Measurements from ENCODE around the gene S100A2.

Gene S100A2

DNA sequence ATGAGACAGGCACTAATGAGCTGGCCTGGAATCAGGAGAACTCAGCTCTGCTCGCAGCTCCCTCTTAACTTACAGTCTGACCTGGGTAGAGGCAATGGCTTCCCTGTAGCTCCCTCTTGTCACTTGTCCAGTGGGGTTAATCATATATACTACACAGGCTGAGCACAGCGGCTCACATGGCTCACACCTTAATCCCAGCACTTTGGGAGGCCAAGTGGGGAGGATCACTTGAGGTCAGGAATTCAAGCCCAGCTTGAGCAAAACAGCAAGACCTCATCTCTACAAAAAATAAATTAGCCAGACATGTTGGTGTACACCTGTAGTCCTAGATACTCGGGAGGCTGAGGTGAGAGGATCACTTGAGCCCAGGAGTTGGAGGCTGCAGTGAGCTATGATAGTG, 34.0 kb downstream of the S100A2 start:
- TF ChIP-seq SPI1 (IDR thresholded peaks at IDR 0.05; ENCODE audit: borderline replicate concordance, low read depth) = no peak
- TF ChIP-seq, protein P1, sequence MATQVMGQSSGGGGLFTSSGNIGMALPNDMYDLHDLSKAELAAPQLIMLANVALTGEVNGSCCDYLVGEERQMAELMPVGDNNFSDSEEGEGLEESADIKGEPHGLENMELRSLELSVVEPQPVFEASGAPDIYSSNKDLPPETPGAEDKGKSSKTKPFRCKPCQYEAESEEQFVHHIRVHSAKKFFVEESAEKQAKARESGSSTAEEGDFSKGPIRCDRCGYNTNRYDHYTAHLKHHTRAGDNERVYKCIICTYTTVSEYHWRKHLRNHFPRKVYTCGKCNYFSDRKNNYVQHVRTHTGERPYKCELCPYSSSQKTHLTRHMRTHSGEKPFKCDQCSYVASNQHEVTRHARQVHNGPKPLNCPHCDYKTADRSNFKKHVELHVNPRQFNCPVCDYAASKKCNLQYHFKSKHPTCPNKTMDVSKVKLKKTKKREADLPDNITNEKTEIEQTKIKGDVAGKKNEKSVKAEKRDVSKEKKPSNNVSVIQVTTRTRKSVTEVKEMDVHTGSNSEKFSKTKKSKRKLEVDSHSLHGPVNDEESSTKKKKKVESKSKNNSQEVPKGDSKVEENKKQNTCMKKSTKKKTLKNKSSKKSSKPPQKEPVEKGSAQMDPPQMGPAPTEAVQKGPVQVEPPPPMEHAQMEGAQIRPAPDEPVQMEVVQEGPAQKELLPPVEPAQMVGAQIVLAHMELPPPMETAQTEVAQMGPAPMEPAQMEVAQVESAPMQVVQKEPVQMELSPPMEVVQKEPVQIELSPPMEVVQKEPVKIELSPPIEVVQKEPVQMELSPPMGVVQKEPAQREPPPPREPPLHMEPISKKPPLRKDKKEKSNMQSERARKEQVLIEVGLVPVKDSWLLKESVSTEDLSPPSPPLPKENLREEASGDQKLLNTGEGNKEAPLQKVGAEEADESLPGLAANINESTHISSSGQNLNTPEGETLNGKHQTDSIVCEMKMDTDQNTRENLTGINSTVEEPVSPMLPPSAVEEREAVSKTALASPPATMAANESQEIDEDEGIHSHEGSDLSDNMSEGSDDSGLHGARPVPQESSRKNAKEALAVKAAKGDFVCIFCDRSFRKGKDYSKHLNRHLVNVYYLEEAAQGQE (IDR thresholded peaks at IDR 0.05; ENCODE audit: insufficient replicate concordance, low read depth) = no peak
- TF ChIP-seq, protein P2, sequence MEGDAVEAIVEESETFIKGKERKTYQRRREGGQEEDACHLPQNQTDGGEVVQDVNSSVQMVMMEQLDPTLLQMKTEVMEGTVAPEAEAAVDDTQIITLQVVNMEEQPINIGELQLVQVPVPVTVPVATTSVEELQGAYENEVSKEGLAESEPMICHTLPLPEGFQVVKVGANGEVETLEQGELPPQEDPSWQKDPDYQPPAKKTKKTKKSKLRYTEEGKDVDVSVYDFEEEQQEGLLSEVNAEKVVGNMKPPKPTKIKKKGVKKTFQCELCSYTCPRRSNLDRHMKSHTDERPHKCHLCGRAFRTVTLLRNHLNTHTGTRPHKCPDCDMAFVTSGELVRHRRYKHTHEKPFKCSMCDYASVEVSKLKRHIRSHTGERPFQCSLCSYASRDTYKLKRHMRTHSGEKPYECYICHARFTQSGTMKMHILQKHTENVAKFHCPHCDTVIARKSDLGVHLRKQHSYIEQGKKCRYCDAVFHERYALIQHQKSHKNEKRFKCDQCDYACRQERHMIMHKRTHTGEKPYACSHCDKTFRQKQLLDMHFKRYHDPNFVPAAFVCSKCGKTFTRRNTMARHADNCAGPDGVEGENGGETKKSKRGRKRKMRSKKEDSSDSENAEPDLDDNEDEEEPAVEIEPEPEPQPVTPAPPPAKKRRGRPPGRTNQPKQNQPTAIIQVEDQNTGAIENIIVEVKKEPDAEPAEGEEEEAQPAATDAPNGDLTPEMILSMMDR (IDR thresholded peaks at IDR 0.05; ENCODE audit: insufficient read depth, low read length) = no peak
- TF ChIP-seq GABPA (IDR thresholded peaks at IDR 0.05; ENCODE audit: low read depth) = no peak
- no peak for TF ChIP-seq POLR2AphosphoS5 (IDR thresholded peaks at IDR 0.05; ENCODE audit: low read depth)
- no peaks in the 10 kb centered on the region for H3K27me3 ChIP-seq (ENCODE audit: insufficient read depth, poor library complexity, severe bottlenecking)
- H3K27ac ChIP-seq (replicated peaks) = no peak overlapping the region
- no peak overlapping the region for H3K4me3 ChIP-seq (replicated peaks; ENCODE audit: insufficient read depth, low read length)
- no peak for DNase-seq (ENCODE audit: low read depth in 1 of 2, low spot score in 1 of 2)

DNA sequence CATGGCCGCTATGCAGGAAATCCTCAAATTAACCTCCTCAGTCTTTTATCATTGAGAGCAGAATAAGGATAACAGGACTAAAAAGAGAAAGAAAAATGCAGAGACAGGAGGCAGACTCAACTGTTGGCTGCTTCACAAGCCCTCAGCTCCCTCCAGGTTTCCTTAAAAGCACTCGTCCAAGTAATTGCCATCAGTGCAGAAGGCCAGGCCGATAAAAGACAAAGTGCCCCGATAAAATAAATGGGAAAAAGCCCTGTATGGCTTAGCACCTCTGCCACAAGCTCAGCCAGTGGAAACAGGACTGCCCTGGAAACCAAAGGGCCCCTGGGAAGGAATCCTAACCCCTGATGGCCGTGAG, 38.0 kb downstream of the S100A2 start:
- DNase-seq (ENCODE audit: low read depth in 1 of 2, low spot score in 1 of 2) = no peak
- TF ChIP-seq, protein P1 (IDR thresholded peaks at IDR 0.05; ENCODE audit: insufficient replicate concordance, low read depth) = no peak
- no peak for TF ChIP-seq GABPA (IDR thresholded peaks at IDR 0.05; ENCODE audit: low read depth)
- TF ChIP-seq, protein P2 (IDR thresholded peaks at IDR 0.05; ENCODE audit: insufficient read depth, low read length) = no peak
- TF ChIP-seq POLR2AphosphoS5 (IDR thresholded peaks at IDR 0.05; ENCODE audit: low read depth) = no peak
- TF ChIP-seq SPI1 (IDR thresholded peaks at IDR 0.05; ENCODE audit: borderline replicate concordance, low read depth) = no peak
- H3K27me3 ChIP-seq (ENCODE audit: insufficient read depth, poor library complexity, severe bottlenecking) = no peaks in the 10 kb centered on the region

DNA sequence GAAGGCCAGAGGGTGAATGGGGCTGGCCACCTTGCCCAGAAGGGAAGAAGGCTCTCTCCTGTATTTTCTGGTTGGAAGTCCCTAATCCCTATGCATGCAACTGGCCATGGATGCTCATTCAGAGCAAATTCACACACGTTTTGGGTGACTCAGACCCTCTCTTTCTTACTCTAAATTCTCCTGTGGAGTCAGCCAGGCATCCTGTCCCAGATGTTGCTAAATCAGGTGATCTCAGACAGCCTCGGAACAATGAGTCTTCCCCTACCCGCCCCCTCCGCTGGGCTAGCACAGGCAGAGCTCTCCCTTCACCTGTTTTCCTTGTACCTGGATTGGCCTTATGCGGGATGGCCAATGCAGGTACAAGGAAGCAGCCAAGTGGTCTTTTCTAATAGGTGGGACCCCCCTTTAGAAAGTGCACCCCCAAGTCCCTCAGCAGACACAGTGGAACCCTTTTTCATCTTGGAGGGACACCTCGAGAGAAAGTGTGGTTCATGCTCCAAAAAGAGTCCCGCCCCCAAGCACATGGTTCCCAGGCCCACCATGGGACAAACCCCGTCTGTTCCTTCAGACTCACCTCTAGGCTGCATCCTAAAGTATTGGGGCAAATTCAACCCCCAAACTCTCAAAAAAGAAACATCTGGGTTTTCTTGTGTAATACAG, 38.5 kb downstream of the S100A2 start:
- DNase-seq (ENCODE audit: low read depth in 1 of 2, low spot score in 1 of 2) = no peak
- H3K4me3 ChIP-seq (replicated peaks; ENCODE audit: insufficient read depth, low read length) = no peak overlapping the region
- H3K27me3 ChIP-seq (ENCODE audit: insufficient read depth, poor library complexity, severe bottlenecking) = no peaks in the 10 kb centered on the region
- TF ChIP-seq, protein P1 (IDR thresholded peaks at IDR 0.05; ENCODE audit: insufficient replicate concordance, low read depth) = no peak
- no peak for TF ChIP-seq SPI1 (IDR thresholded peaks at IDR 0.05; ENCODE audit: borderline replicate concordance, low read depth)
- no peak for TF ChIP-seq POLR2AphosphoS5 (IDR thresholded peaks at IDR 0.05; ENCODE audit: low read depth)
- TF ChIP-seq GABPA (IDR thresholded peaks at IDR 0.05; ENCODE audit: low read depth) = no peak
- TF ChIP-seq, protein P2 (IDR thresholded peaks at IDR 0.05; ENCODE audit: insufficient read depth, low read length) = no peak
- H3K27ac ChIP-seq (replicated peaks) = no peak overlapping the region

More for the DNA sequence above, 38.0 kb downstream of the S100A2 start:
- Histone ChIP-seq H3K27ac (replicated peaks) (no peak overlapping the region), H3K4me3 (replicated peaks; ENCODE audit: insufficient read depth, low read length) (no peak overlapping the region)

Data from HL-60 (cell line).